WTC11 (cell line): ENCODE results near the gene MEGF9. TPM values are rescaled to one million over a fixed set of nuclear protein-coding genes. Genes with fewer than 3 reads are reported as not detected.
A peak's percentile ranks its signal among the peaks of the same experiment; 100 is the strongest.

ENCODE experiments used
- ATAC-seq: fragments of 200-7000 bp; cut with Tn5 transposase; 2 replicates; pipeline ENCODE4 v1.10.0; 2021; ENCODE audit warnings: mild to moderate bottlenecking, moderate library complexity
- CTCF ChIA-PET: fragments of 300-600 bp; sonication (Branson Sonifier 250); formaldehyde crosslinking; loops from one replicate; lab custom pipeline; 2021; ENCODE audit warnings: antibody characterized with exemption; lab: Charles Lee
- POLR2A ChIA-PET: fragments of 350-600 bp; sonication (Branson Sonifier 250); formaldehyde crosslinking; loops from one replicate; lab custom pipeline; 2021; ENCODE audit warnings: antibody characterized with exemption; lab: Charles Lee
- DNase-seq: peaks from one replicate; pipeline ENCODE4 v3.0.0; 2021; ENCODE audit warnings: low spot score
- H3K27ac Mint-ChIP-seq: 2 replicates; pipeline ENCODE4 v1.8.0; 2021; ENCODE audit warnings: mixed read lengths
- H3K27me3 Mint-ChIP-seq: 2 replicates; pipeline ENCODE4 v1.8.0; 2021; ENCODE audit warnings: low read depth, mild to moderate bottlenecking, moderate library complexity, mixed read lengths
- H3K36me3 Mint-ChIP-seq: 2 replicates; pipeline ENCODE4 v1.8.0; 2021; ENCODE audit warnings: mixed read lengths
- H3K4me1 Mint-ChIP-seq: 2 replicates; pipeline ENCODE4 v1.8.0; 2022; ENCODE audit warnings: mixed read lengths
- H3K4me3 Mint-ChIP-seq: 2 replicates; pipeline ENCODE4 v1.8.0; 2021; ENCODE audit warnings: mild to moderate bottlenecking, moderate library complexity, mixed read lengths
- H3K9me3 Mint-ChIP-seq: 2 replicates; pipeline ENCODE4 v1.8.0; 2021; ENCODE audit warnings: mixed read lengths
- FOXK1 ChIP-seq: sonication (generic); formaldehyde crosslinking; IDR thresholded peaks from 2 replicates; pipeline ENCODE4 v1.8.0; 2022; ENCODE audit warnings: mild to moderate bottlenecking, moderate library complexity, missing genetic modification reagents
- GTF2I ChIP-seq: fragments of 250-450 bp; sonication (Bioruptor Pico); conservative IDR thresholded peaks from 2 replicates; pipeline ENCODE4 v1.4.0; 2021; ENCODE audit warnings: mild to moderate bottlenecking
- IRF2 ChIP-seq: sonication (generic); formaldehyde crosslinking; IDR thresholded peaks from 2 replicates; pipeline ENCODE4 v1.8.0; 2022; ENCODE audit warnings: low read depth, missing genetic modification reagents, borderline replicate concordance
- MXD4 ChIP-seq: fragments of 250-450 bp; sonication (Bioruptor Pico); IDR thresholded peaks from 2 replicates; pipeline ENCODE4 v1.8.0; 2021; ENCODE audit warnings: mild to moderate bottlenecking, moderate library complexity, borderline replicate concordance
- TCF7 ChIP-seq: sonication (generic); formaldehyde crosslinking; IDR thresholded peaks from 2 replicates; pipeline ENCODE4 v1.8.0; 2022; ENCODE audit warnings: mild to moderate bottlenecking, low read depth, missing genetic modification reagents, moderate library complexity
- ZNF232 ChIP-seq: sonication (generic); formaldehyde crosslinking; IDR thresholded peaks from 2 replicates; pipeline ENCODE4 v1.8.0; 2022; ENCODE audit warnings: mild to moderate bottlenecking, missing genetic modification reagents
- total RNA-seq: library from RNA; stranded (reverse); gene quantifications from 3 replicates; pipeline ENCODE4 v1.2.3, GENCODE V29; 2021
- TF ChIP-seq, protein P1 (sequence below): sonication (generic); formaldehyde crosslinking; IDR thresholded peaks from 2 replicates; pipeline ENCODE4 v1.8.0; 2022; ENCODE audit warnings: mild to moderate bottlenecking, missing genetic modification reagents
- TF ChIP-seq, protein P2 (sequence below): sonication (generic); formaldehyde crosslinking; IDR thresholded peaks from 2 replicates; pipeline ENCODE4 v1.8.1; 2022; ENCODE audit warnings: missing genetic modification reagents, borderline replicate concordance
- TF ChIP-seq, protein P3 (sequence below): fragments of 250-450 bp; sonication (Bioruptor Pico); IDR thresholded peaks from 2 replicates; pipeline ENCODE4 v1.9.0; 2021; ENCODE audit warnings: mild to moderate bottlenecking, borderline replicate concordance
- TF ChIP-seq, protein P4 (sequence below): sonication (generic); formaldehyde crosslinking; IDR thresholded peaks from 2 replicates; pipeline ENCODE4 v1.8.0; 2022; ENCODE audit warnings: missing genetic modification reagents

Gene MEGF9
- total RNA-seq, 1 experiment from 2014 or later, result 0.92 TPM

DNA sequence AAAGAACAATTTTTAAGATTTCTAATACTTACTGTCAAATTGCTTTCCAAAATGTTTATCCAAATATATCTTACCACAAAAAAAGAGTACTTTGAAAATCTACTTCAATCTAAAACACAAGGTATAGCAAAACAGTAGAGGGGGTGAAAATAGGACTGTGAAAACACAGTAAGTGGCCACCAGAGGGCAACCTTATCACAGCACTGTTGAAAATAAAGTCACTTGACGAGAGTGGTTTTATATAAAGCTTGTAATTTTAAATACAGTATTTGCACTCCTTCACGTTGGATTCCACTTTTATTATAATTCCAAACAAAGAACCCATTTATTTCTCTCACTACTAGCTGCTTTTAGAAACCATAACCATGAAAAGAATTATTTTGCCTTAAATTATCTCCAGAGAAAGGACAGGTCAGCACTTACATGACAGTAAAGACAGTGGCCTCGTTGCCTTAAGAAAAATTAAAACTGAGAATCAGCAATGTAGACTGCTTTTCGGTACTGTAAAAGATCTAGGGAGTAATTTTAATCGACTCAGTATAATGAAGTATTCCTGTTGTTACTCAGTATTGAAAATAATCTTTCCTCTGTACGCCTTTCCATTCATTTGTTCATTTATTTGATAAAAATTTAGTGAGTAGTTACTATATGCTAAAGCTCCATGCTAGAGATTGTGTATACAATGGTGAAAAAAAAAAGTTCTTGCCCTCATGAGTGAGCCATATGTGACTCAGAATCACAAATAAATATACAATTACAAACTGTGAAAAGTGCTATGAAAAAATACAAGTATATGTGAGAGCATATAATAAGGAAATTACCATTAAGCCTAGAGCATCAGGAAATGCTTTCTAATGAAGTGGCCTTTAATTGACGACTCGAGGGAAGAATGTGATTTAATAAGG lies 94.3 kb downstream of the MEGF9 start:
- Mint-ChIP-seq H3K4me3 (no peak overlapping the region), H3K27me3 (no peaks in the 10 kb centered on the region), H3K27ac (no peak overlapping the region), H3K36me3 (no peaks in the 10 kb centered on the region), H3K9me3 (no peaks in the 10 kb centered on the region), H3K4me1 (peaks cover 8% of the 10 kb centered on the region)
- TF ChIP-seq GTF2I (CRISPR knock-in tag) (no peak), IRF2 (CRISPR knock-in tag) (no peak), TCF7 (CRISPR knock-in tag) (no peak), FOXK1 (CRISPR knock-in tag) (no peak), ZNF232 (CRISPR knock-in tag) (no peak), MXD4 (no peak)
- TF ChIP-seq, protein P1, sequence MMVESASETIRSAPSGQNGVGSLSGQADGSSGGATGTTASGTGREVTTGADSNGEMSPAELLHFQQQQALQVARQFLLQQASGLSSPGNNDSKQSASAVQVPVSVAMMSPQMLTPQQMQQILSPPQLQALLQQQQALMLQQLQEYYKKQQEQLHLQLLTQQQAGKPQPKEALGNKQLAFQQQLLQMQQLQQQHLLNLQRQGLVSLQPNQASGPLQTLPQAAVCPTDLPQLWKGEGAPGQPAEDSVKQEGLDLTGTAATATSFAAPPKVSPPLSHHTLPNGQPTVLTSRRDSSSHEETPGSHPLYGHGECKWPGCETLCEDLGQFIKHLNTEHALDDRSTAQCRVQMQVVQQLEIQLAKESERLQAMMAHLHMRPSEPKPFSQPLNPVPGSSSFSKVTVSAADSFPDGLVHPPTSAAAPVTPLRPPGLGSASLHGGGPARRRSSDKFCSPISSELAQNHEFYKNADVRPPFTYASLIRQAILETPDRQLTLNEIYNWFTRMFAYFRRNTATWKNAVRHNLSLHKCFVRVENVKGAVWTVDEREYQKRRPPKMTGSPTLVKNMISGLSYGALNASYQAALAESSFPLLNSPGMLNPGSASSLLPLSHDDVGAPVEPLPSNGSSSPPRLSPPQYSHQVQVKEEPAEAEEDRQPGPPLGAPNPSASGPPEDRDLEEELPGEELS, result no peak
- TF ChIP-seq, protein P2, sequence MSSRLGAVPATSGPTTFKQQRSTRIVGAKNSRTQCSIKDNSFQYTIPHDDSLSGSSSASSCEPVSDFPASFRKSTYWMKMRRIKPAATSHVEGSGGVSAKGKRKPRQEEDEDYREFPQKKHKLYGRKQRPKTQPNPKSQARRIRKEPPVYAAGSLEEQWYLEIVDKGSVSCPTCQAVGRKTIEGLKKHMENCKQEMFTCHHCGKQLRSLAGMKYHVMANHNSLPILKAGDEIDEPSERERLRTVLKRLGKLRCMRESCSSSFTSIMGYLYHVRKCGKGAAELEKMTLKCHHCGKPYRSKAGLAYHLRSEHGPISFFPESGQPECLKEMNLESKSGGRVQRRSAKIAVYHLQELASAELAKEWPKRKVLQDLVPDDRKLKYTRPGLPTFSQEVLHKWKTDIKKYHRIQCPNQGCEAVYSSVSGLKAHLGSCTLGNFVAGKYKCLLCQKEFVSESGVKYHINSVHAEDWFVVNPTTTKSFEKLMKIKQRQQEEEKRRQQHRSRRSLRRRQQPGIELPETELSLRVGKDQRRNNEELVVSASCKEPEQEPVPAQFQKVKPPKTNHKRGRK (CRISPR knock-in tag), result no peak
- TF ChIP-seq, protein P3, sequence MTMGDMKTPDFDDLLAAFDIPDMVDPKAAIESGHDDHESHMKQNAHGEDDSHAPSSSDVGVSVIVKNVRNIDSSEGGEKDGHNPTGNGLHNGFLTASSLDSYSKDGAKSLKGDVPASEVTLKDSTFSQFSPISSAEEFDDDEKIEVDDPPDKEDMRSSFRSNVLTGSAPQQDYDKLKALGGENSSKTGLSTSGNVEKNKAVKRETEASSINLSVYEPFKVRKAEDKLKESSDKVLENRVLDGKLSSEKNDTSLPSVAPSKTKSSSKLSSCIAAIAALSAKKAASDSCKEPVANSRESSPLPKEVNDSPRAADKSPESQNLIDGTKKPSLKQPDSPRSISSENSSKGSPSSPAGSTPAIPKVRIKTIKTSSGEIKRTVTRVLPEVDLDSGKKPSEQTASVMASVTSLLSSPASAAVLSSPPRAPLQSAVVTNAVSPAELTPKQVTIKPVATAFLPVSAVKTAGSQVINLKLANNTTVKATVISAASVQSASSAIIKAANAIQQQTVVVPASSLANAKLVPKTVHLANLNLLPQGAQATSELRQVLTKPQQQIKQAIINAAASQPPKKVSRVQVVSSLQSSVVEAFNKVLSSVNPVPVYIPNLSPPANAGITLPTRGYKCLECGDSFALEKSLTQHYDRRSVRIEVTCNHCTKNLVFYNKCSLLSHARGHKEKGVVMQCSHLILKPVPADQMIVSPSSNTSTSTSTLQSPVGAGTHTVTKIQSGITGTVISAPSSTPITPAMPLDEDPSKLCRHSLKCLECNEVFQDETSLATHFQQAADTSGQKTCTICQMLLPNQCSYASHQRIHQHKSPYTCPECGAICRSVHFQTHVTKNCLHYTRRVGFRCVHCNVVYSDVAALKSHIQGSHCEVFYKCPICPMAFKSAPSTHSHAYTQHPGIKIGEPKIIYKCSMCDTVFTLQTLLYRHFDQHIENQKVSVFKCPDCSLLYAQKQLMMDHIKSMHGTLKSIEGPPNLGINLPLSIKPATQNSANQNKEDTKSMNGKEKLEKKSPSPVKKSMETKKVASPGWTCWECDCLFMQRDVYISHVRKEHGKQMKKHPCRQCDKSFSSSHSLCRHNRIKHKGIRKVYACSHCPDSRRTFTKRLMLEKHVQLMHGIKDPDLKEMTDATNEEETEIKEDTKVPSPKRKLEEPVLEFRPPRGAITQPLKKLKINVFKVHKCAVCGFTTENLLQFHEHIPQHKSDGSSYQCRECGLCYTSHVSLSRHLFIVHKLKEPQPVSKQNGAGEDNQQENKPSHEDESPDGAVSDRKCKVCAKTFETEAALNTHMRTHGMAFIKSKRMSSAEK, result no peak
- TF ChIP-seq, protein P4, sequence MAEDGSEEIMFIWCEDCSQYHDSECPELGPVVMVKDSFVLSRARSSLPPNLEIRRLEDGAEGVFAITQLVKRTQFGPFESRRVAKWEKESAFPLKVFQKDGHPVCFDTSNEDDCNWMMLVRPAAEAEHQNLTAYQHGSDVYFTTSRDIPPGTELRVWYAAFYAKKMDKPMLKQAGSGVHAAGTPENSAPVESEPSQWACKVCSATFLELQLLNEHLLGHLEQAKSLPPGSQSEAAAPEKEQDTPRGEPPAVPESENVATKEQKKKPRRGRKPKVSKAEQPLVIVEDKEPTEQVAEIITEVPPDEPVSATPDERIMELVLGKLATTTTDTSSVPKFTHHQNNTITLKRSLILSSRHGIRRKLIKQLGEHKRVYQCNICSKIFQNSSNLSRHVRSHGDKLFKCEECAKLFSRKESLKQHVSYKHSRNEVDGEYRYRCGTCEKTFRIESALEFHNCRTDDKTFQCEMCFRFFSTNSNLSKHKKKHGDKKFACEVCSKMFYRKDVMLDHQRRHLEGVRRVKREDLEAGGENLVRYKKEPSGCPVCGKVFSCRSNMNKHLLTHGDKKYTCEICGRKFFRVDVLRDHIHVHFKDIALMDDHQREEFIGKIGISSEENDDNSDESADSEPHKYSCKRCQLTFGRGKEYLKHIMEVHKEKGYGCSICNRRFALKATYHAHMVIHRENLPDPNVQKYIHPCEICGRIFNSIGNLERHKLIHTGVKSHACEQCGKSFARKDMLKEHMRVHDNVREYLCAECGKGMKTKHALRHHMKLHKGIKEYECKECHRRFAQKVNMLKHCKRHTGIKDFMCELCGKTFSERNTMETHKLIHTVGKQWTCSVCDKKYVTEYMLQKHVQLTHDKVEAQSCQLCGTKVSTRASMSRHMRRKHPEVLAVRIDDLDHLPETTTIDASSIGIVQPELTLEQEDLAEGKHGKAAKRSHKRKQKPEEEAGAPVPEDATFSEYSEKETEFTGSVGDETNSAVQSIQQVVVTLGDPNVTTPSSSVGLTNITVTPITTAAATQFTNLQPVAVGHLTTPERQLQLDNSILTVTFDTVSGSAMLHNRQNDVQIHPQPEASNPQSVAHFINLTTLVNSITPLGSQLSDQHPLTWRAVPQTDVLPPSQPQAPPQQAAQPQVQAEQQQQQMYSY (CRISPR knock-in tag), result no peak
- peak; percentile 51 for DNase-seq
- CTCF ChIA-PET, result interaction anchor here (0.6 to 1.4 kb wide), 15 partner anchors 8 to 435 kb away, joined by 3 to 6 read pairs (median 4); partner anchors contain the start of gene MEGF9
- peak; percentile 78 for ATAC-seq
- POLR2A ChIA-PET, result no interaction called here
